HepG2 (cell line): ENCODE results near the gene MTX1. TPM values are rescaled to one million over a fixed set of nuclear protein-coding genes. Genes with fewer than 3 reads are reported as not detected.

ENCODE experiments used
- CC2D1A ChIP-seq: sonication (generic); formaldehyde crosslinking; IDR thresholded peaks from 2 replicates; pipeline ENCODE4 v1.8.1; 2023; ENCODE audit warnings: mild to moderate bottlenecking, missing genetic modification reagents
- FOSL2 ChIP-seq: sonication (generic); formaldehyde crosslinking; IDR thresholded peaks from 2 replicates; pipeline ENCODE4 v1.4.0; 2020; ENCODE audit warnings: missing genetic modification reagents
- HNRNPLL ChIP-seq: fragments of 200-400 bp; formaldehyde crosslinking; IDR thresholded peaks from 2 replicates; pipeline ENCODE4 v1.6.1; 2017; ENCODE audit warnings: mild to moderate bottlenecking, low read depth, low read length; ENCODE audit not compliant: poor library complexity, severe bottlenecking
- MLX ChIP-seq: IDR thresholded peaks from 2 replicates; pipeline ENCODE4 v1.6.1; 2016
- MTERF4 ChIP-seq: sonication (generic); formaldehyde crosslinking; IDR thresholded peaks from 2 replicates; pipeline ENCODE4 v1.8.0; 2023; ENCODE audit warnings: mild to moderate bottlenecking, missing genetic modification reagents
- NR2F1 ChIP-seq, 2 experiments: fragments of 450-650 bp in 1 of 2; formaldehyde crosslinking in 1 of 2; IDR thresholded peaks; 2 replicates each; pipeline versions ENCODE4 v1.5.0 to v1.6.1; 2016 to 2020; ENCODE audit warnings: mild to moderate bottlenecking in 1 of 2, missing compliant biosample characterization in 1 of 2, missing genetic modification reagents in 1 of 2, moderate library complexity in 1 of 2
- SALL1 ChIP-seq: sonication (generic); formaldehyde crosslinking; IDR thresholded peaks from 2 replicates; pipeline ENCODE4 v1.8.0; 2022; ENCODE audit warnings: mild to moderate bottlenecking, missing genetic modification reagents
- SETDB1 ChIP-seq: sonication (generic); formaldehyde crosslinking; IDR thresholded peaks from 2 replicates; pipeline ENCODE4 v1.5.1; 2020; ENCODE audit warnings: missing genetic modification reagents, mild to moderate bottlenecking, borderline replicate concordance
- SNAPC2 ChIP-seq: sonication (generic); formaldehyde crosslinking; IDR thresholded peaks from 2 replicates; pipeline ENCODE4 v1.8.1; 2022; ENCODE audit warnings: mild to moderate bottlenecking, missing genetic modification reagents
- SOX5 ChIP-seq: IDR thresholded peaks from 2 replicates; pipeline ENCODE4 v1.6.1; 2016; ENCODE audit warnings: borderline replicate concordance
- STAG1 ChIP-seq: sonication (generic); formaldehyde crosslinking; IDR thresholded peaks from 2 replicates; pipeline ENCODE4 v1.4.0; 2020; ENCODE audit warnings: missing genetic modification reagents
- THRA ChIP-seq: sonication (generic); formaldehyde crosslinking; IDR thresholded peaks from 2 replicates; pipeline ENCODE4 v1.4.0; 2020; ENCODE audit warnings: missing genetic modification reagents, borderline replicate concordance
- XRCC5 ChIP-seq: fragments of 200-400 bp; formaldehyde crosslinking; optimal IDR thresholded peaks from 2 replicates; pipeline ENCODE3; 2017; ENCODE audit warnings: mild to moderate bottlenecking, low read length
- YY1 ChIP-seq: IDR thresholded peaks from 2 replicates; pipeline ENCODE4 v1.6.1; 2011; ENCODE audit warnings: low read length, low read depth, moderate library complexity, mild to moderate bottlenecking; ENCODE audit not compliant: insufficient read depth, insufficient replicate concordance
- ZBTB25 ChIP-seq: IDR thresholded peaks from 2 replicates; pipeline ENCODE4 v1.6.1; 2018; ENCODE audit warnings: missing genetic modification reagents
- ZBTB7A ChIP-seq: sonication (generic); formaldehyde crosslinking; IDR thresholded peaks from 2 replicates; pipeline ENCODE4 v1.8.0; 2022; ENCODE audit warnings: mild to moderate bottlenecking, missing genetic modification reagents
- ZNF501 ChIP-seq: sonication (generic); formaldehyde crosslinking; IDR thresholded peaks from 2 replicates; pipeline ENCODE4 v1.5.1; 2020; ENCODE audit warnings: mild to moderate bottlenecking, moderate library complexity, missing genetic modification reagents
- ZNF512B ChIP-seq: sonication (generic); formaldehyde crosslinking; IDR thresholded peaks from 2 replicates; pipeline ENCODE4 v1.5.1; 2020; ENCODE audit warnings: missing genetic modification reagents, mild to moderate bottlenecking, borderline replicate concordance
- ZNF557 ChIP-seq: sonication (generic); formaldehyde crosslinking; IDR thresholded peaks from 2 replicates; pipeline ENCODE4 v1.4.0; 2020; ENCODE audit warnings: missing genetic modification reagents
- ZNF564 ChIP-seq: sonication (generic); formaldehyde crosslinking; IDR thresholded peaks from 2 replicates; pipeline ENCODE4 v1.8.1; 2023; ENCODE audit warnings: mild to moderate bottlenecking, missing genetic modification reagents
- ZNF740 ChIP-seq: sonication (generic); formaldehyde crosslinking; IDR thresholded peaks from 2 replicates; pipeline ENCODE4 v1.4.0; 2020; ENCODE audit warnings: missing genetic modification reagents
- polyA plus RNA-seq, 8 experiments: library from polyadenylated mRNA; depleted of rRNA in 3 of 8; stranded (reverse) in 7 of 8; unstranded in 1 of 8; fragments of >200 nt; fragmentation: Illumina TruSeq in 4 of 8; extraction: Trizol in 4 of 8; gene quantifications; 2 replicates each; pipeline versions ENCODE4 v1.2.1 to v1.2.3, GENCODE V29; 2011 to 2016; ENCODE audit warnings: low read depth in 4 of 8, missing spikeins in 1 of 8, mixed read lengths in 1 of 8; ENCODE audit not compliant: insufficient read depth in 1 of 8
- total RNA-seq, 5 experiments: library from RNA; depleted of rRNA; stranded (reverse); fragments of >200 nt; fragmentation: Illumina TruSeq; extraction: Trizol; gene quantifications; 2 replicates each; pipeline ENCODE4 v1.2.3, GENCODE V29; 2016; ENCODE audit warnings: low read depth in 1 of 5

Gene MTX1
- total and polyA plus RNA-seq, 2 of the 13 experiments (the other 11 are each of a cell fraction or from before 2014, with no cell fraction given): 64.5 to 72.6 TPM

- TF ChIP-seq ZBTB25 (CRISPR knock-in tag) (peak; percentile 31; the same call in 1 of the 2 replicates), ZBTB7A (0 out of 2 replicates have a peak, but pooled peaks have one; percentile 63), CC2D1A (no peak), MLX (CRISPR knock-in tag) (0 out of 2 replicates have a peak, but pooled peaks have one; percentile 5), XRCC5 (peak; percentile 97), HNRNPLL (peak; percentile 22), ZNF557 (CRISPR knock-in tag) (0 out of 2 replicates have a peak, but pooled peaks have one; percentile 28), MTERF4 (CRISPR knock-in tag) (peak; percentile 71; the same call in 1 of the 2 replicates), NR2F1 (CRISPR knock-in tag; IDR thresholded peaks at IDR 0.05) (peak; percentile 31 to 56; a peak in 1 of 4 replicates), SOX5 (peak; percentile 45; the same call in 1 of the 2 replicates), ZNF501 (0 out of 2 replicates have a peak, but pooled peaks have one; percentile 16), ZNF740 (0 out of 2 replicates have a peak, but pooled peaks have one; percentile 40), SALL1 (CRISPR knock-in tag) (peak; percentile 79), FOSL2 (CRISPR knock-in tag) (0 out of 2 replicates have a peak, but pooled peaks have one; percentile 37), ZNF512B (CRISPR knock-in tag) (no peak), YY1 (peak; percentile 86), THRA (CRISPR knock-in tag) (0 out of 2 replicates have a peak, but pooled peaks have one; percentile 39), SETDB1 (no peak), ZNF564 (CRISPR knock-in tag) (no peak), STAG1 (peak; percentile 98), SNAPC2 (CRISPR knock-in tag) (peak; percentile 80; the same call in 1 of the 2 replicates)
Measured at GRCh38 chr1:155250633-155251449, 42.3 kb downstream of the MTX1 start (continued).
